SK-N-SH (cell line): Measurements from ENCODE around the gene ARPC4. TPM values are rescaled to one million over a fixed set of nuclear protein-coding genes. Genes with fewer than 3 reads are reported as not detected.

ENCODE experiments used
- ELF1 ChIP-seq: IDR thresholded peaks from 2 replicates; pipeline ENCODE4 v1.4.0; 2012
- EP300 ChIP-seq, 2 experiments: IDR thresholded peaks; 2 replicates each; pipeline versions ENCODE4 v1.4.0 to v1.6.1; 2012; ENCODE audit warnings: borderline replicate concordance in 1 of 2, low read depth in 1 of 2, low read length in 1 of 2
- EZH2phosphoT487 ChIP-seq: fragments of 200-600 bp; sonication (generic); IDR thresholded peaks from 2 replicates; pipeline ENCODE4 v1.6.1; 2017; ENCODE audit warnings: low read depth, mixed run types, mild to moderate bottlenecking, antibody characterized with exemption, moderate library complexity, borderline replicate concordance
- FOXM1 ChIP-seq: IDR thresholded peaks from 2 replicates; pipeline ENCODE4 v1.4.0; 2012; ENCODE audit warnings: low read depth, mild to moderate bottlenecking
- GATA2 ChIP-seq: sonication (generic); formaldehyde crosslinking; IDR thresholded peaks from 2 replicates; pipeline ENCODE4 v1.5.0; 2020; ENCODE audit warnings: mild to moderate bottlenecking, missing genetic modification reagents
- IRF3 ChIP-seq: fragments of 150-350 bp; IDR thresholded peaks from 2 replicates; pipeline ENCODE4 v1.6.1; 2016; ENCODE audit warnings: mild to moderate bottlenecking, low read depth, low read length
- MAX ChIP-seq: IDR thresholded peaks from 2 replicates; pipeline ENCODE4 v1.4.0; 2012; ENCODE audit warnings: low read depth
- MEF2A ChIP-seq: IDR thresholded peaks from 2 replicates; pipeline ENCODE4 v1.4.0; 2012; ENCODE audit warnings: low read depth, borderline replicate concordance
- MXI1 ChIP-seq: IDR thresholded peaks from 2 replicates; pipeline ENCODE4 v1.6.1; 2012; ENCODE audit warnings: mild to moderate bottlenecking, low read depth, low read length, improper control_type of control experiment
- PBX3 ChIP-seq: IDR thresholded peaks from 2 replicates; pipeline ENCODE4; 2012
- RCOR1 ChIP-seq: fragments of 150-350 bp; IDR thresholded peaks from 2 replicates; pipeline ENCODE4 v1.6.1; 2017; ENCODE audit warnings: antibody characterized with exemption, low read length
- REST ChIP-seq: IDR thresholded peaks from 2 replicates; pipeline ENCODE4 v1.6.1; 2012; ENCODE audit warnings: mild to moderate bottlenecking, low read depth, low read length, moderate library complexity
- RXRA ChIP-seq: IDR thresholded peaks from 2 replicates; pipeline ENCODE4 v1.4.0; 2012; ENCODE audit warnings: low read depth, mild to moderate bottlenecking, borderline replicate concordance
- ZBTB33 ChIP-seq: IDR thresholded peaks from 2 replicates; pipeline ENCODE4 v1.4.0; 2012; ENCODE audit warnings: low read depth, borderline replicate concordance
- polyA plus RNA-seq, 3 experiments: library from polyadenylated mRNA; depleted of rRNA; stranded (reverse); fragments of >200 nt; gene quantifications; 2 replicates each; pipeline ENCODE4 v1.2.3, GENCODE V29; 2012

The ARPC4 gene
- polyA plus RNA-seq, 1 of the 3 experiments (the other 2 are of a cell fraction): 233 TPM

- no peak for TF ChIP-seq GATA2 (CRISPR knock-in tag)
- TF ChIP-seq EP300 (IDR thresholded peaks at IDR 0.05; ENCODE audit: borderline replicate concordance in 1 of 2, low read depth in 1 of 2, low read length in 1 of 2): peak in 1 of 2 experiments; percentile 32; a peak in 2 of 4 replicates
- peak; percentile 46 for TF ChIP-seq PBX3
- TF ChIP-seq REST: no peak
- no peak for TF ChIP-seq MEF2A
- TF ChIP-seq EZH2phosphoT487: no peak
- TF ChIP-seq RCOR1: peak; percentile 35; the same call in 1 of the 2 replicates
- TF ChIP-seq ELF1: peak; percentile 60
- TF ChIP-seq ZBTB33: no peak
- TF ChIP-seq IRF3: no peak
- TF ChIP-seq RXRA: no peak
- TF ChIP-seq FOXM1: no peak
- peak; percentile 83 for TF ChIP-seq MAX
- TF ChIP-seq MXI1: peak; percentile 92
Measured at GRCh38 chr3:9749645-9750555, 43.0 kb upstream of the ARPC4 start, which contains the start of gene OGG1 (continued).
